AG08396 (cell line): Measurements from ENCODE around the gene KRTAP5-4.
"Not testable (repeated sequence)": the region's sequence is repeated elsewhere in the genome, so short reads cannot be mapped to it uniquely, and the experiment has no call there.

Source experiments
- DNase-seq: peaks from one replicate; pipeline ENCODE4 v3.0.0; 2012; ENCODE audit warnings: low spot score, mixed read lengths

Gene KRTAP5-4, protein sequence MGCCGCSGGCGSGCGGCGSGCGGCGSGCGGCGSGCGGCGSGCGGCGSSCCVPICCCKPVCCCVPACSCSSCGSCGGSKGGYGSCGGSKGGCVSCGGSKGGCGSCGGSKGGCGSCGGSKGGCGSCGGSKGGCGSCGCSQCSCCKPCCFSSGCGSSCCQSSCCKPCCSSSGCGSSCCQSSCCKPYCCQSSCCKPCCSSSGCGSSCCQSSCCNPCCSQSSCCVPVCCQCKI

DNA sequence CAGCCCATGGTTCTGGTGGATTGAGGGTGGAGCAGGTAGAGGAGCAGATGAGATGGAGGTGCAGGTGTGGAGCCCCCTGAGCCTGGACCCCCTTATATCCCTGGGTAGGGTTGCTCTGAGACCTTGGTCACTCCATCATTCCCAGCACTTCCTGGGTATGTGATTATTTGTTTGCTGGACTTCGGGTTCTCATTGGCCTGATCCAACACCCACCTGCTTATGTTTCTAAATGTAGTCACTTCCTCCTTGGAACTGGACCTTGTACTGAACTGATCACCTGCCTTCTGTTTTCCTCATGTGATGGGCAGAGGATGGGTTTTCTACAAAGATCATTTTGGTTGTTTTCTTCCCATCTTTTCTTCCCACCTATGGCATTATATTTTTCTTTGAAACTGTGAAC is at the start of gene KRTAP5-4:
TSS of gene KRTAP5-4 (minus strand) at position 53 of the 400 bp plus-strand sequence. CDS start at position 8, 45 bp downstream.
- DNase-seq = no peak

DNA sequence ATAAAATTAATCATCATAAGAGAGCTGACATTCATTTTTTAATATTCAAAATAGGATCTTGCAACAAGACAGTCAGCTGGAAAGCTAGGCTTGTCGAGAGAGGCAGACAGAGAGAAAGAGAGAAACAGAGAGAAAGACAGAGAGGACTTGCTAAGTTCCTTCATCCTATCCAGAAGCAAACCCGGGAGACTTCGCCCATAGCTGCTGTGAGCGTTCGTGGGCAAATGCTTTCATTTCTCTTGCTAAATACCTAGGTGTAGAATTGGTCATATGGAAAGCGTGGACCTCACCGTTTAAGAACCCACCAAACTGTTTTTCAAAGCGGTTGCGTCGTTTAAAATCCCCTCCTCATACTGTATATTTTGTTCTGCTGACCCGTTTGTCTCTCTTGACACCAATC is 49.7 kb upstream of the KRTAP5-4 start:
- DNase-seq = no peak

DNA sequence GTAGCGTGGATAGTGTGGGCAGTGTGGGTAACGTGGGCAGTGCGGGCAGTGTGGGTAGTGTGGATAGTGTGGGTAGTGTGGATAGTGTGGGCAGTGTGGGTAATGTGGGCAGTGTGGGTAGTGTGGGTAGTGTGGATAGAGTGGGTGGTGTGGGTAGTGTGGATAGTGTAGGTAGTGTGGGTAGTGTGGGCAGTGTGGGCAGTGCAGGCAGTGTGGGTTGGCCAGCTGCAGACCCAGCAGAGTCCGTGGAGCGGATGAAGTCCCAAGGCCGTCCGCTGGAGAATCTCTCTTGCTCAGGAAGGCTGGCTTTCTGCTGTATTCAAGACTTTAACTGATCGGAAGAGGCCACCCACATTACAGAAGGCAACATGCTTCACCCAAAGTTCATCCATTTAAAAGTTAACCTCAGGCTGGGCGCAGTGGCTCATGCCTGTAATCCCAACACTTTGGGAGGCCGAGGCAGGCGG is 49.0 kb upstream of the KRTAP5-4 start:
- DNase-seq = no peak

DNA sequence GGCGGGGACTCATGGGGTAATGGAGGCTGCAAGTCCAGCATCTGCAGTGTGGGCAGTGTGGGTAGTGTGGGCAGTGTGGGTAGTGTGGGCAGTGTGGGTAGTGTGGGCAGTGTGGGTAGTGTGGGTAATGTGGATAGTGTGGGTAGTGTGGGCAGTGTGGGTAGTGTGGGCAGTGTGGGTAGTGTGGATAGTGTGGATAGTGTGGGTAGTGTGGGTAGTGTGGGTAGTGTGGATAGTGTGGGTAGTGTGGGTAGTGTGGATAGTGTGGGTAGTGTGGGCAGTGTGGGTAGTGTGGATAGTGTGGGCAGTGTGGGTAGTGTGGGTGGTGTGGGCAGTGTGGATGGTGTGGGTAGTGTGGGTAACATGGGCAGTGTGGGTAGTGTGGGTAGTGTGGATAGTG is 48.5 kb upstream of the KRTAP5-4 start:
- DNase-seq = not testable (repeated sequence)

DNA sequence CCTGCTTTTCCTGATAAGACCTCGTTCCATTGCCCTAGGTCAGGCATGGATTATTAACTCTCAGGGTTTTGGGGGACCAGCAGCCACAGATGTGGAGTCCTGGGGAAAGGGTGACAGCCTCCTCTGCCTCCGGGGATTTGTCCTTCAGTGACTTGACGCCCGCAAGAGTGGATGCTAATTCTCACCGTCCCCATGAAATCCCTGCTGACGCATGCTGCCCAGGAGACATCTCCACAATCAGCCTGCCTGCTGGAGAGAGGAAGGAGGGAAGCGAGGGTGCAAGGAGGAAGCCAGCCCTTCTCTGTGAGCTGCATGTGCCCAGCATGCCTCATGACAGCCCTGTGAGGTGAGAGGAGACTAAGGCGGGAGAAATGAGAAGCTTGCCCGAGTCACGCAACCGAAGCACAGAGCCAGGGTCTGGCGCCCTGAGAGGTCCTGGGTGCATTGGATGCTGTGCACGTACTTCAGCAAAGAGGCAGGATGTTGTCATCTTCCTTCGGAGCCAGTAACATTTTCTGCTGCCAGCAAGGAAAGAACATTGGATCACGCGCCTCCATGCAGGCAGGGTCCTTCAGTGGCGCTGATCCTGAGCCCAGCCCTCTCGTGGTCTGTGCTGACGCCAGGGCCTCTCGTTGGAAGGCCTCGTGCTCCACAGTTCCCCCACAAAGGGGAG is 47.7 kb upstream of the KRTAP5-4 start:
- no peak for DNase-seq

DNA sequence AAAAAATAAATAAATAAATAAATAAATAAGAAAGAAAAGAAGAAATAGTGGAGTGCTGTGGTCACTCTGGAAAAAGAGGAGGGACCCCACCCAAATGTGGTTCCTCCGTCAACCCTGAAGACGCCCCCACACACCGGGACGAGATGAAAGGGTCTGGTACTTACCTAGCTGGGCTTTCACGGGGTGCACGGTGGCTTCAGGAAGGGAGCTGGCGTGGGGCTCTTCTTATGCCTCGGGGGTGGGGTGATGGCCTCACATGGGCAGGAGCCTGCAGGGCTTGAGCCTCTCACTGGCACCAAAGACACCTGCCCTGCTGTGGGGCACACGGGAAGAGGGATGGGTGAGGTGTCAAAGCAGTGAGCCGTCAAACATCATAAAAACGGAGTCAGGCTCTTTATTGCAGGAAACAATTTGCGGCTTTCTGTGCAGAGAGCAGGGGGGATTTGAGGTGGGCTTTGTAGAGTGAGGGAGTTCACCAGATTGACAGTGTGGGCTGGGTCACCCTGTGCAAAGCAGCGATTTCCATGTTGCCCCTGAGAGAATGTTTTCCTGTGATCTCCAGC is 47.1 kb upstream of the KRTAP5-4 start:
- no peak for DNase-seq

DNA sequence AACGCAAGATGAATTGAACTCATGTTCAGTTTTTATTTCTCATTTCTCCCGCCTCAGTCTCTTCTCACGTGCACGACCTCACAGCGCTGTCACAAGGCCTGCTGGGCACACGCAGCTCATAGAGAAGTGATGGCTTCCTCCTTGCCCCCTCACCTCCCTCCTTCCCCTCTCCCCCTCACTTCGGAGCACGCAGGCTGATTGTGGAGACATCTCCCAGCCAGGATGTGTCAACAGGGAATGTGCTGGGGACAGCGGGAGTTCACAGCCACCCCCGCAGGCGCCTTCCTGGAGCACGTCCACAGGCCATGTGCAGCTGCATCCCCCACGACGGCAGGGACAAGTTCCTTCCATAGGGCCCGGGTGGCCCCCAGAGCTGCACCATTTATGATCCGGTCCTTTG is 46.0 kb upstream of the KRTAP5-4 start:
- no peak for DNase-seq

DNA sequence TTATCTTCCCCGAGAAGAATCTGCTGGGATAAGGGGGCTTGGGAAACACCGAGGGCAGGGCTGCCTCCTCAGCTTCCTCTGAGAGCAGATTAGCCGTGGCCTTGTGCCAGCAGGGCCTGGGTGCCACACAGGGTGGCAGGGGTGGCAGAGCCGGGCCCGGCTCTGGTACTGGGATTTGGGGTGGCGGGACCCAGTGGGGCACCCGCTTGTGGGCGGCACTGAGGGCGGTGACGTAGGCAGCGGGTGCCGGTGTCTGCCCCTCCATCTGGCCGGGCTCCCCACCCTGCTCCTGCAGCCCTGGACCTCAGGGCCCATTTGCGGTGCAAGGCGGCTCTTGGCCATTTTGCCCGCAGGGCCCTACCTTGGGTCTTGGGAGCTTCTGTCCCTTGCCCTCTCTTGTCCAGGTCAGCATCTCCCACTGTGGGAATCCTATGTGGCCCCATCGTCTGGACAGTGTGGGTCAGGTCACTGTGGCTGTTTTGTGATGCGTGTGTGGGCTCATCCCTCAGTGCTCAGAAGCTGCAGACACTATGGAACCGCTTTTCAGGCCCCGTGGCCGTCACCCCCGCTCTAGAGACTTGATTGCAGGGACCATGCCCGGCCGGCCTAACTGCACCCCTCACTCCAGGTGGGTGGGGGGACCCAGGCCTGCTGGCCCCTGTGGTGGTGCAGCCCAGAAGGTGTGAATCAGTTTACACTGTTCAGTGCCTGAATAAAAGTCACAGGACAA is 45.3 kb upstream of the KRTAP5-4 start:
- no peak for DNase-seq

DNA sequence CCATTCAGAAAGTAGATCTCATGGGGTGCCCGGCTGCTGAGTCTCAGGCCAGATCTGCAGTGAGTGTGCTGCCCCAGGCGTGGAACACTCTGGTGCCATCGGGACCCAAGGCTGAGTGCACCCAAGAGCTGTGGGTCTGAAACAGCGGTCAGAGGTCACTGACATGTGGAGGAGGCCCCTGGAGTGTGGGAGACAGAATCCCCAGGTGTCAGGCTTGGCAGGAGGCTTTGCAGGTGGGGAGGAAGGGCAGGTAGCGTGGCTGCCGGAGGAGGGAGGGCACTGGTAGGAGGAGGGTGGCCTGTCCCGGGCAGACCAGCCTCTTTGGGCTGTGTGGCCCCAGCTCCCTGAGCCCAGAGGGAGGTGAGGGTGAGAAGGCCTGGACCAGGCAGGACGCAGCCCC is 43.4 kb upstream of the KRTAP5-4 start:
- no peak for DNase-seq

DNA sequence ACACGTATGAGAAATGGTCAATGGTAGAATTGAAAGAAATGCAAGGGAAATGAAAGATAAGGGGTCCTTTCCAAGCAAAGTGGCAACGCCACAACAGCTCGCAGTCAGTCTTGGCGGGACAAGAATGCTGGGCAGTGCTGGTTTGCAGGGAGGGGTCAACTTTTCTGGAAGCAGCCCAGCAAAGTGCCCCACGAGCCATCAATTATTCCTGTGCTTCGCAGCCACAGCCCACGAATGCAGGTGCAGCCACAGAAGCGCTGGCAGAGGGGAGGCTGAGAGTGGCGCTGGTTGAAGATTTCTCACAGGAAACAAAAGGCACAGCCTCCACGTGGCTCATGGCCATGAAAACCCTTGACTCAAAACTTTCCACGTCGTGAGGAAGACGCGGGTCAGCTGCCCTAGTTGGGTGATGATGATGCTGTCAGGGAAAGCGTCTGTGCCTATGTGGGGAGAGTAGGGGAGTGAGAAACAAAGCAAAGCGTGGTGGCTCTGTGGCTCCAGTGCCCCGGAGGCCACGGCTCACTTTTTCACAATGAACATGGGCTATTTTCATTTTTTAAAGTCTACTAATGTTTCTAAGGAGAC is 40.9 kb upstream of the KRTAP5-4 start:
- DNase-seq = not testable (repeated sequence)

DNA sequence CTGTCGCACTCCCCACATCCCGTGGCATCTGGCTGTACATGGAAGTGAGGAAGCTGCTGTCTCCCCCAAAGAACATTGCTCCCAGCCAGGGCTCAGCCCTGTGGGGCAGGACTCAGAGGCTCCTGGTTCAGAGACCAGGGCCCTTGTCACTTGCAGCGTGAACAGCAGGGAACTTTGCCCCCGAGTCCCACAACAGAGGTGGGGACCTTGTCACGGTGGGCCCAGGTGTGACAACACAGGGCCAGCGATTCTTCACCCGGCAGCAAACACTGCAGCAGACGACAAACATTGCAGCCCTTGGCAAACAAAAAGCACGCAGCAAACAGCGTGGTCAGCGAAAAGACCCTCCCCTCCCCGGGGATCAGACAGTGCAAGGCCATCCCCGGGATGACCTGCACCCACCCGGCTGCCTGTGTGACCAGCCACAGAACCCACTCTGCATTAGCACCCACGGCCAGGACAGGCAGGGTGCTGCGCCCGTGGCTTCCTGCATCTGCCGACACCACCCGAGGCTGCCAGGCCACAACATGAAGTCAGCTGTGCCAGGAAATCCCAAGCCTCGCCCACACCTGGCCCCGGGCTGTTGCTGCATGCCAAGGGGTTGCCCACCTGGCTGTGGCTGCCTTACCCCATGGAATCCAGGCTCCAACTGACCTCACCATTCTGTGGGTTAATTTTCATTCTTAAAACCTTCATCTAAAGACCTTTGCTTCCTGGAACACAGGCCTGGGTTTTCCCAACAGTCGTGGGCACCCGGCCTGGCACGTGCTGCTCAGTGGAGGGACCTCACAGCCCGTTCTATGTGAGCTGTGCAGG is 39.7 kb upstream of the KRTAP5-4 start:
- not testable (repeated sequence) for DNase-seq

DNA sequence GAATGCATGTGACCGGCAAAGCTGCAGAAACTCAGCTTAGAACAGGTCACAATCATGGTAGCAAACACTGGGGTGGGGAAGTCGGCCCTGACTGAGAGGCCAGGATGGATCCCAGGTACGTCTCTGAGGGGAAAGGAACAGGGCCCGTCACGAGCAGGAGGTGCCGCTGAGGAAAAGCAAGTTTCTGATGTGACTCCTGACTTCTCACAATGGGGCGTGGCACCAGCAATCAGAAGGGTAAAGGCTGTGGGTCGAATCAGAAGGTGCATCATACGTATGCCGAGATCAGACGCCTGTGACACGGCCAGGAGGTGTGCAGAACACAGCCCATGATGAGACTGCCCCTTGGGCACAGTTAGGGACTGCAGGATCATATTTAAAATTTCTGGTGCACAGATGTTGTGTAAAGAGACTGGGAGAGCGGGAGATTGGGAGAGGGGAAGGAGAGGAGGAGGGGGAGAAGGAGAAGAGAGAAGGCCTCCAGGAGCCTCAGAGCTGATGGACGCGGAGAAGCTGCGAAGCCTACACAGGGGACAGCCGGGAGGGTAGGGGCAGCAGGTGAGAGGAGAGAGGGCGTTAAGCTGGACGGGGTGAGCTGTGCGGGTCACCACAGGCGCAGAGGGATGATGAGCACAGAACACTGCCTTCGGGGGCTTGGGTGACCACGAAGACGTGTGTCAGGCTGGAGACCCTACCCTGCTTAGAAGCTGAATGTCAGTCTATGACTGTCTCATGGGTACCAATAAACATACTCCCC is 38.4 kb upstream of the KRTAP5-4 start:
- DNase-seq = no peak

DNA sequence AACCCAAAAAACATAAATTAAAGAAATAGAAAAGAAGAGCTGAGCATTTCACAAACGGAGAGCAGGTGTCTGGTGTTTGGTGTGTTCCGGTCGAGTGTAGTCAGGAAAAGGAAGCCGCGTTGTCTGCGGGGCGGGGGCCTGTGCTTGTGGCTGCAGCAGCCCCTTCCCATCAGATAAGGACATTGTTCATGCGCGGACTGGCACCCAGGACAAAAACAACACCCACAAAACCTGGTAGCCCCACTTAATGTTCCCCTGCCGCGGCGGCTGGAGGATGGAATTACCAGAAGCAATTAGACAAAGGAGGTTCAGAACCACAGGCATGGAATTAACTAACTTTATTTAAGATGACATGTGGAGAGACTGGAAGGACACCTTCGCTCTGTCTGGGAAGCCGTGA is 37.6 kb upstream of the KRTAP5-4 start:
- DNase-seq = no peak

DNA sequence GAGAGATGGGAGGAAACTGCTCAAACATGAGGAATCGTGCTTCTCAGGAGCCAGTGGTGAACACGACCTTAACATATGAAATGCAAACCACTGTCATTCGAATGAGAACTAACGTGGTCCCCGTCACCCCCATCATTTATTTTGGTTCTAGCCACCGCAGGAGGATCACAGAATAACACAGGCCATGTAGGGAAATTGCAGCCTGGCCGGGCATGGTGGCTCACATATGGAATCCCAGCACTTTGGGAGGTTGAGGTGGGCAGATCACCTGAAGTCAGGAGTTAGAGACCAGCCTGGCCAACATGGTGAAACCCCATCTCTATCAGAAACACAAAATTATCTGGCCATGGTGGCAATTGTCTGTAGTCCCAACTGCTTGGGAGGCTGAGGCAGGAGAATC is 34.7 kb upstream of the KRTAP5-4 start:
- no peak for DNase-seq

DNA sequence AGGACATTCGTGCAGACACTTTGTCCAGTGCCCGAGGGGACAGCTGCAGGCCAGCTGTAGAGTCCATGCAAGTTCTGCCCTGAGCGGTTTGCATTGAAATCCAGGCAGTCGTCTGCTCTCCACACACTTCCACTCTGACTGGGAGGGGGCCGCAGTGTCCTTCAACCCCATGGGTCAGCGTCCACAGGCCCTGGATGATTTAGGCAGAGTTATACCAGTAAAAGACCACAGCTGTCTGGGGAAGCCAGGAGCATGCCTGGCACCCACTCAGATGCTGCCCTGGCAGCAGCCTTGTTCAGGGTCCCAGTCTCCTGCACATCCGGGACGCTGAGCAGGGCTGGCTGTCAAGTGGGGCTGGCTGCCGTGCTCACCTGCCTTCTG is 34.1 kb upstream of the KRTAP5-4 start:
- no peak for DNase-seq

DNA sequence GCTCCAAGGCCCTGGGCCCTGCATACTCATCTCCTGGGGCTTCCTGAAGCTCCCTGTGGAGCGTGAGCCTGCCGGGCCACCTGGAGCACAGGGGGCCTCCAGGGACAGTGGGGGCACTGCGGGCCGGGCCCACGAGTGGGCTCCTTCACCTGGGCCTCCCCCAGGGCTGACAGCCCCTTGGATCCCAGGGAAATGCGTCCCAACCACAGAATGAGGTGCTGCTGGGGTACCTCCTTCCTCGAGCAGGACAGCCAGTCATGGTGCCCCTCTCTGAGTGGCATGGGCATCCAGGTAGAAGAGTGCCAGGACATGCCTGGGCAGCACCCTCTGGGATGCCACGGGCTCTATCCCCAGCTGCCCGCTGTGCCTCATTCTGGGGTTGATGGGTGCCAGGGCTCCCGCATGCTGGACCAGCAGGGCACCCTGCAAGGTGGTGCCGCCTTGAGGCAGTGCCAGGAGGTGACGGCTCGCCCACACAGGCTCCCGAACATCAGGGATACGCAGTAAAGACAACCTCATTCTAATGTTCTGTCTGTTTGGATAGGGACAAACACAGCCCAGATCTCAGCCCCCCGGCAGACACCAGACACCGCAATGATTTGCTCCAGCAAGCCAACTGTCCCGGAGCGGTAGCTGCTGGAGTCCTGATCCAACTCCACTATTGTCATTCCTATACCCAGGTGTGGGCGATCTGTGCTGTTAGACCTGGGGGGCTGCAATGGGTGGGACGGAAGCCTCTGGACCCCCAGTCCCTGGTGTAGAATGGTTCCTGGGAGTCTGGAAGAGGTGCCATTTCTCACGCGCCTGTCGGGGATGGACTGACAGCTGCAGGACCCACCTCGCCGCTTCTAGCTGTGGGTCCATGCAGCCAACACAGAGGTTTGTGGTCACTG is 33.5 kb upstream of the KRTAP5-4 start:
- no peak for DNase-seq

DNA sequence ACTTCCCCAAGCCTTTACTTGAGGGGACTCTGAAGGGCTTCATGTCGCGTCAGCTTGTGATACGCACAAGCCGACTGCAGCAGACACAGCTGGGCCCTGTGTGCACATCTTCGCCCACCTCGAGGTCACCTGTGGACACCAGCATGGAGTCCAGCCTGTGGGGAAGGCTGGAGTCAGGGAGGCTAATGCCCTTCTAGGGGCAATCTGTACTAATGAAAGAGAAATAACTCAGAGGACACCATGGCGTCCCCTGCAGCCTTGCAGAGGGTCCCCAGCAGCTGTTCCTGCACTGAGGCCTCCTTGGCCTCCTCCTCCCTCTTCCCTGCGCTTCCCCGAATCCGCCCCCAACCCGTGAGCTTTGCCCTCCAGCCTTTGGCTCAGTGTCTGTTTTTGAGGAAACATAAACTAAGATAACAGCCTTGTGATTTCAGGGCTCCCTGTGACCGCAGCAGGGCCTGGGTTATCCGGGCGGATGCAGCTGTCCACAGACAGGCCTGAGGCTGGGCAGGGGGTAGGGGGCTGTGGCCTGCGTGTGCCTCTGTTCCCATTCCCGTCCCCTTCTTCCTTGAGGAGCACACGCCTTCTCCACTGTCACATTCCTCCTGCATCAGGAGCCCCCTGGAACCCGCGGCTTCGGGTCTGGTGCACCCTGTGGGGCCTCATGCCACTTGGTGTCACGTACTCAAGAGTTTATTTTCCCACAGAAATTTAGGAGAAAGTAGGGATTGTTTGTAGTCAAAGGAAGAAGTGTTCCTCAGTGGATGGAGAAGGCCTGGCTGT is 32.6 kb upstream of the KRTAP5-4 start:
- no peak for DNase-seq

DNA sequence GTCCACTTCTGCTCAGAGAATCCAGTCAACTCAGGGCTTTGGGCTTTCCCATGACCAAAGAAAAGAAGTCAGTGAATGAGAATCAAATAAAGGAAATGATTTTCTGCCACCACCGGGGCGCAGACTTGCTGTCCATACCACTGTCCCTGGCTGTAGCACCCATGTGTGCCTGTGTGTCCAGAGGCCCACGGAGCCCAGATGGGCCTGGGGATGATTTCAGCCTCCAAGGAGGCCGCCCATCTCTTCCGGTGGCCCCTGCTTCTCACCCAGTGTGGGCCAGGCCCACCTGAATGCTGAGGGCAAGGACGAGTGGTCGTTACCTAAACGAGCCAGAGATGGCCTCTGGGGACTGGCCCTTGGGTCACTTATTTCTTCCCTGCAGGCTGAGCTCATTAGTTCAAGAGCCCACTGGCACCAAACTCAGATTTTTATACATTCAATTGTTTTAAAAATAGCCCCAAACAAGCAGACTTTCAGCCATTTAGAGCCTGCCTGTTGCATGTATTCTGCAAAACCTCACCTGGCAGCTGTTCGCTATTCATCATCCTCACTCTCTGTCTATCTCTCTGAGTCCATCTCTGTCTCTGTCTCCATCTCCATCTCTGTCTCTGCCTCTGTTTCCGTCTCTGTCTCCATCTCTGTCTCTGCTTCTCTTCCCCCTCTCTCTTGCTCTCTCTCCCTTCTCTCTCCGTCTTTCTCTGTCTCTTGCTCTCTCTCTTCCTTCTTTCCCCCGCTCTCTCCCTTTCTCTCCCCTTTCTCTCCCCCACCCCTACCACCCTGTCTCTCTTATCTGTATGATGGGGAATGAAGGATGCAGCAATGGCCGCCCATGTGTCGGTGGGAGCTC is 31.8 kb upstream of the KRTAP5-4 start:
- no peak for DNase-seq
